ENCODE data around the gene SH3GL3.

Gene SH3GL3

DNA sequence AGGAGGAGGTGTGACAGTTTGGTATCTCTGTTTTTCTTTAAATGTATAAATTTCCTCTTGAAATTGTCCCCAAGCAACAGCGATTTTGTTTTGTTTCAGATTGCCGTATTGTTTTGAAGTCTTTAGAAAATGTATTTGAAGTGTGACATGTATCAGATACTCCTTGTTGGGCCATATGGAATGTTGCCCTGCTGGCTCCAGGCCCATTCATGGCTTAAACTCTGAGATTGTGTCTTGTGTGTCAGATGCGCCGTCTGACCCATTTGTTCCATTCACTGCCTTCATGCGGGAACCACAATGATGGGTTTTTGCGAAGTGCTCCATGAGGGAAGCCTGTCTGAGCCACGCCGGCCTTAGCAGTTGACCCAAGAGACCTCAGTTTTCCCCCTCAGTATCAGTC, 131.6 kb downstream of the SH3GL3 start:
- Histone ChIP-seq H3K9me2 (replicated peaks; ENCODE audit: insufficient read depth, low read length) (no peaks in the 10 kb centered on the region), H3K27ac (ENCODE audit: low read depth, low read length) (no peak overlapping the region), H4K20me1 (ENCODE audit: low read depth, low read length) (no peaks in the 10 kb centered on the region), H3K36me3 (ENCODE audit: low read length) (no peaks in the 10 kb centered on the region), H3K9me3 (ENCODE audit: insufficient read depth, low read length) (no peaks in the 10 kb centered on the region), H2AFZ (ENCODE audit: low read depth, low read length, severe bottlenecking) (no peak overlapping the region), H3F3A (ENCODE audit: insufficient read depth) (no peaks in the 10 kb centered on the region), H3K4me3 (ENCODE audit: insufficient read depth, low read length, poor library complexity, severe bottlenecking) (no peak overlapping the region), H3K4me2 (ENCODE audit: low read depth, low read length, poor library complexity, severe bottlenecking) (no peak overlapping the region), H3K27me3 (ENCODE audit: low read length) (no peaks in the 10 kb centered on the region), H3K9ac (ENCODE audit: low read length) (no peak overlapping the region), H3K79me2 (ENCODE audit: insufficient read depth, low read length) (no peaks in the 10 kb centered on the region)
- TF ChIP-seq CTCF (IDR thresholded peaks at IDR 0.05; ENCODE audit: insufficient read depth, low read length, poor library complexity, severe bottlenecking) (no peak), EZH2phosphoT487 (conservative IDR thresholded peaks at IDR 0.05; ENCODE audit: low read length) (no peak)

DNA sequence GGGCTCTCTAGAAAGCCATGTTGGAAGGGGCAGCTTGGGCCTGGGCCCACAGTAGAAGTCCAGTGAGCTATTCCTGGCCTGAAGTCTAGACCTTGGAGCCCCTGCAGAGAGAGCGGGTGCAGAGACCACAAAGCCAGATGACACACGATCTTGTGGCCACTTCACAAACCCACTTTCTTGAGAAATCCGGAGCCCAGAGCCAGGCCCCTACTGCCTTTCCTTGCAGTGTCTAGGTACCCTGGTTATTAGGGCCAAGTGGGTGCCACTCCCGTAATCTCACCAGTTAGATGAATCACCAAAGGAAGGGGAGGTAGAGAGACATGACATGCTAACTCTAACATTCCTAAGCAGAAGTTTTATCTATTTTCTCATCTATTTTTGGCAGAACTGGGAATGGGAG, 134.2 kb downstream of the SH3GL3 start:
- no peak overlapping the region for H3K4me3 ChIP-seq (ENCODE audit: insufficient read depth, low read length, poor library complexity, severe bottlenecking)
- H3K4me2 ChIP-seq (ENCODE audit: low read depth, low read length, poor library complexity, severe bottlenecking) = no peak overlapping the region
- no peaks in the 10 kb centered on the region for H3K79me2 ChIP-seq (ENCODE audit: insufficient read depth, low read length)
- H3K9me2 ChIP-seq (replicated peaks; ENCODE audit: insufficient read depth, low read length) = no peaks in the 10 kb centered on the region
- no peaks in the 10 kb centered on the region for H3K9me3 ChIP-seq (ENCODE audit: insufficient read depth, low read length)
- no peaks in the 10 kb centered on the region for H4K20me1 ChIP-seq (ENCODE audit: low read depth, low read length)
- H3K27me3 ChIP-seq (ENCODE audit: low read length) = no peaks in the 10 kb centered on the region
- no peaks in the 10 kb centered on the region for H3F3A ChIP-seq (ENCODE audit: insufficient read depth)
- no peak overlapping the region for H3K9ac ChIP-seq (ENCODE audit: low read length)
- no peak overlapping the region for H2AFZ ChIP-seq (ENCODE audit: low read depth, low read length, severe bottlenecking)
- H3K36me3 ChIP-seq (ENCODE audit: low read length) = no peaks in the 10 kb centered on the region
- no peak for TF ChIP-seq CTCF (IDR thresholded peaks at IDR 0.05; ENCODE audit: insufficient read depth, low read length, poor library complexity, severe bottlenecking)
- no peak for TF ChIP-seq EZH2phosphoT487 (conservative IDR thresholded peaks at IDR 0.05; ENCODE audit: low read length)
- H3K27ac ChIP-seq (ENCODE audit: low read depth, low read length) = no peak overlapping the region

DNA sequence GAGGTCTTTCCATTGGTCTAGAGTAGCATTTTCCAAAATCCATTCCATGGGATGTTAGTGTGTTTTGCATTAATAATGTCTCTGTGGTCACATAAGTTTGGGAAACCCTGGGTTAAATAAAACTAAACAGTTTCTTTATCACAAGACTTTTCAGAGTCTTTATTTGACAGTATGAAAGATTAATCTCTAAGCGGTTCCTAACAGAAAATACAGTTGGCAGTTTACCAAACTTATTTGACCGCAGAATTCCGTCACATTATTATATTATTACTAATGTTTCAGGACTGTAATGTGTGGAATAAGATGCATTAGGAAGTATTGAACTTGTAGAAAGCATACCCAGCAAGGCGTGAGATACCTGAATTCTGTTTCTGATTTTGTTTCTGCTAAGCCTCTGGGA, 135.2 kb downstream of the SH3GL3 start:
- H3K27ac ChIP-seq (ENCODE audit: low read depth, low read length) = no peak overlapping the region
- H2AFZ ChIP-seq (ENCODE audit: low read depth, low read length, severe bottlenecking) = no peak overlapping the region
- H3K4me3 ChIP-seq (ENCODE audit: insufficient read depth, low read length, poor library complexity, severe bottlenecking) = no peak overlapping the region
- H3K4me2 ChIP-seq (ENCODE audit: low read depth, low read length, poor library complexity, severe bottlenecking) = no peak overlapping the region
- H4K20me1 ChIP-seq (ENCODE audit: low read depth, low read length) = no peaks in the 10 kb centered on the region
- no peak overlapping the region for H3K9ac ChIP-seq (ENCODE audit: low read length)
- no peak for TF ChIP-seq CTCF (IDR thresholded peaks at IDR 0.05; ENCODE audit: insufficient read depth, low read length, poor library complexity, severe bottlenecking)
- no peak for TF ChIP-seq EZH2phosphoT487 (conservative IDR thresholded peaks at IDR 0.05; ENCODE audit: low read length)
- H3K79me2 ChIP-seq (ENCODE audit: insufficient read depth, low read length) = no peaks in the 10 kb centered on the region
- no peaks in the 10 kb centered on the region for H3K9me2 ChIP-seq (replicated peaks; ENCODE audit: insufficient read depth, low read length)
- no peaks in the 10 kb centered on the region for H3K36me3 ChIP-seq (ENCODE audit: low read length)
- no peaks in the 10 kb centered on the region for H3F3A ChIP-seq (ENCODE audit: insufficient read depth)
- H3K27me3 ChIP-seq (ENCODE audit: low read length) = no peaks in the 10 kb centered on the region
- no peaks in the 10 kb centered on the region for H3K9me3 ChIP-seq (ENCODE audit: insufficient read depth, low read length)

All from SU-DHL-6 (cell line).